Kidney (tissue), 14 donors: ENCODE measurements around the gene PARP12. TPM values are rescaled to one million over a fixed set of nuclear protein-coding genes. Genes with fewer than 3 reads are reported as not detected.

Experiments
- DNase-seq, 5 donors: peaks; one replicate each; pipeline ENCODE4 v3.0.0-alpha.2; 2013 to 2020
- FAIRE-seq: peaks from 2 replicates; lab custom pipeline; 2012; peaks lifted over from hg19 to GRCh38; lab: Jason Lieb, UNC
- H3K27ac ChIP-seq, 2 donors: one replicate each; pipeline ENCODE4 v1.7.0; 2013; ENCODE audit warnings: low read depth in 2 of 2, low read length in 2 of 2, inconsistent platforms in 1 of 2
- H3K27me3 ChIP-seq: one replicate; pipeline ENCODE4 v1.7.1; 2013; ENCODE audit warnings: low read length, inconsistent platforms; ENCODE audit not compliant: control insufficient read depth, insufficient read depth
- H3K36me3 ChIP-seq, 3 donors: one replicate each; pipeline versions ENCODE4 v1.7.0 to v1.7.1; 2013; ENCODE audit warnings: low read length in 3 of 3, control low read depth in 1 of 3, inconsistent platforms in 1 of 3; ENCODE audit not compliant: insufficient read depth in 3 of 3, control insufficient read depth in 2 of 3
- H3K4me1 ChIP-seq, 3 donors: one replicate each; pipeline versions ENCODE4 v1.7.0 to v1.7.1; 2013; ENCODE audit warnings: low read length in 3 of 3, inconsistent platforms in 1 of 3, low read depth in 1 of 3; ENCODE audit not compliant: control insufficient read depth in 2 of 3, insufficient read depth in 2 of 3
- H3K4me3 ChIP-seq, 3 donors: one replicate each; pipeline versions ENCODE4 v1.7.0 to v1.8.1; 2013; ENCODE audit warnings: low read length in 3 of 3, control low read depth in 1 of 3, inconsistent platforms in 1 of 3
- H3K9ac ChIP-seq, 3 donors: one replicate each; pipeline versions ENCODE4 v1.7.0 to v1.7.1; 2013; ENCODE audit warnings: low read length in 3 of 3, control low read depth in 1 of 3, inconsistent platforms in 1 of 3
- H3K9me3 ChIP-seq, 3 donors: one replicate each; pipeline versions ENCODE4 v1.7.0 to v1.7.1; 2013; ENCODE audit warnings: low read length in 3 of 3, control low read depth in 1 of 3, inconsistent platforms in 1 of 3; ENCODE audit not compliant: control insufficient read depth in 2 of 3, insufficient read depth in 1 of 3
- intact Hi-C: fragments of 100-400 bp; cut with DNase I; formaldehyde crosslinking; loops from one replicate; pipeline ENCODE4 v1.11.1; 2022
- polyA plus RNA-seq: library from polyadenylated mRNA; stranded (reverse); fragments of 350-450 nt; fragmentation: Illumina TruSeq; extraction: RNeasy Lipid Tissue Mini Kit (QIAGEN cat#74804); gene quantifications from one replicate; pipeline ENCODE4 v1.2.3, GENCODE V29; 2014; ENCODE audit warnings: low read depth, low replicate concordance; ENCODE audit not compliant: insufficient read depth
- total RNA-seq: library from RNA; stranded (reverse); fragmentation: NEBNext Ultra II Directional; extraction: Animal tissue kit (Norgen Biotek cat#: 25700); gene quantifications from one replicate; pipeline ENCODE4 v1.2.1, GENCODE V29; 2021
- TF ChIP-seq, protein P1 (sequence below): IDR thresholded peaks from 3 replicates; pipeline ENCODE4 v1.5.1; 2012; ENCODE audit warnings: mild to moderate bottlenecking, moderate library complexity, borderline replicate concordance; ENCODE audit not compliant: insufficient read depth; ENCODE audit errors: extremely low read depth
- donor health status: control.
- donor health status: control.
- donor health status: control.
- donor health status: control.
- donor health status: control.
- donor health status: DM: yes; HTN: yes; CAD: no.
- donor health status: Normal renal cell carcinoma (clear cell type).

PARP12 gene
- total and polyA plus RNA-seq, 2 donors from 2014 or later = 15.2 to 40.2 TPM

DNA sequence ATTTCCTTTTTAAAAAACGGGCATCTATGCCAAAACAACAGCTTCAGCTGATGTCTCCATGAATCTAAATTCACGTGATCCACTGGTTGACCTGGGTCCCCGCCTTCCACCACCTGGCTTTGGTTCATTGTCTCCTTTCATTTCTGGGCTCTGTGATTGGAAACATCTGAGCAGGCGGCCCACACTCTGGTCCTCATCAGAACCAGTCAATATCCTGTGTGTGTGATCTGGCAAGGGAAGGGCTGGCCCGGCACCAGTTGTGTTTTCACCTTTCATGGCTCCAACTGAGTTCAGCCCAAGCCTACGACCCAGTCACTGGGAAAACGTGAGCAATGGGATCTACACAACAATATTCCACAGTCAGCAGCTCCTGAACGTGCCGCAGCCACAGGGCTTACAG lies 46.2 kb downstream of the PARP12 start:
- Histone ChIP-seq H3K4me1 (no peaks in the 10 kb centered on the region), H3K4me3 (no peak overlapping the region), H3K27ac (no peak overlapping the region), H3K27me3 (no peaks in the 10 kb centered on the region), H3K36me3 (no peaks in the 10 kb centered on the region), H3K9me3 (no peaks in the 10 kb centered on the region), H3K9ac (no peak overlapping the region)
- intact Hi-C loops = no loop called here
- DNase-seq (no peak), FAIRE-seq (no peak)
- TF ChIP-seq, protein P1, sequence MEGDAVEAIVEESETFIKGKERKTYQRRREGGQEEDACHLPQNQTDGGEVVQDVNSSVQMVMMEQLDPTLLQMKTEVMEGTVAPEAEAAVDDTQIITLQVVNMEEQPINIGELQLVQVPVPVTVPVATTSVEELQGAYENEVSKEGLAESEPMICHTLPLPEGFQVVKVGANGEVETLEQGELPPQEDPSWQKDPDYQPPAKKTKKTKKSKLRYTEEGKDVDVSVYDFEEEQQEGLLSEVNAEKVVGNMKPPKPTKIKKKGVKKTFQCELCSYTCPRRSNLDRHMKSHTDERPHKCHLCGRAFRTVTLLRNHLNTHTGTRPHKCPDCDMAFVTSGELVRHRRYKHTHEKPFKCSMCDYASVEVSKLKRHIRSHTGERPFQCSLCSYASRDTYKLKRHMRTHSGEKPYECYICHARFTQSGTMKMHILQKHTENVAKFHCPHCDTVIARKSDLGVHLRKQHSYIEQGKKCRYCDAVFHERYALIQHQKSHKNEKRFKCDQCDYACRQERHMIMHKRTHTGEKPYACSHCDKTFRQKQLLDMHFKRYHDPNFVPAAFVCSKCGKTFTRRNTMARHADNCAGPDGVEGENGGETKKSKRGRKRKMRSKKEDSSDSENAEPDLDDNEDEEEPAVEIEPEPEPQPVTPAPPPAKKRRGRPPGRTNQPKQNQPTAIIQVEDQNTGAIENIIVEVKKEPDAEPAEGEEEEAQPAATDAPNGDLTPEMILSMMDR = no peak

DNA sequence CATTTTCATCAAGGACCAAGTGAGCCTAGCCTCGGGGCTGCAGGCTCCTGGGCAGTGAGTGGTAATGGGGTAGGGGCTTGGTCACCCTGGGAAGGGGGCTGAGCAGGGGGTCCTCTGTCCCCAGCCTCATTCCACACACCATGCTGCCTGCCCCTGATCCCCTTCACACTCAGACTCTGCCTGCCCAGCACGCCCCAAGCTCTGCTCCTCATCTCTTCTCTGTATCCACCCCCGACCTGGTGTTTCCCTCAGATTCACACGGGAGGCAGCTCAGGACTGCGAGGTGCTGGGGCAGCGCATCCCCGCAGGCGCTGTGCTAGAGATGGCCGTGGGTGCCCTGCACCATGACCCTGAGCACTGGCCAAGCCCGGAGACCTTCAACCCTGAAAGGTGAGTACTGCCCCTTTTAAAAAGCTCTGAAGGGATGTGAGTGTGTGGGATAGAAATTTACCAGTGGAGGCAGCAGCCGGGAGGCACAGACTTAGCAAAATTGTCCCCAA lies 47.2 kb downstream of the PARP12 start:
- Histone ChIP-seq H3K4me1 (no peaks in the 10 kb centered on the region), H3K27ac (no peak overlapping the region), H3K4me3 (no peak overlapping the region), H3K36me3 (no peaks in the 10 kb centered on the region), H3K27me3 (no peaks in the 10 kb centered on the region), H3K9me3 (no peaks in the 10 kb centered on the region), H3K9ac (no peak overlapping the region)
- DNase-seq = no peak
- FAIRE-seq = no peak
- TF ChIP-seq, protein P1 = no peak
- intact Hi-C loops = no loop called here

DNA sequence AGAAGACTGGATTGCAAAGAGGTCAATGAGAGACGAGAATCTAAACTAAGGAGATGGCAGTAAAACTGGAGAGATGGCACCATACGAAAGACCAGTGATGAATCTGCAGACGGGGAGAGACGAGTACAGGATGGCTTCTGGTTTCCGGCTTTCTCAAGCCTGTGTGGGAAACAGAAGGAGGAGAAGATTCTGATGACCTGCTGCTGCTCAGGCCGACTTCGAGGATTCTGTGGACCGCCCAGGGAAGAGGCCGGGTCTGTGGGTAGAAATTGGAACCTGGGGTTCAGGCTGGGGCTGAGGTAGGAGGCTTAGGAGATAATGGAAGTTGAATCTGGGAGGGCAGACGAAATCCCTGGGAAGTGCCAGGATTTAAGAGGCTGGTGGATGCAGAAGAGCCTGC lies 48.6 kb downstream of the PARP12 start:
- Histone ChIP-seq H3K27ac (no peak overlapping the region), H3K36me3 (no peaks in the 10 kb centered on the region), H3K27me3 (no peaks in the 10 kb centered on the region), H3K9me3 (no peaks in the 10 kb centered on the region), H3K4me3 (no peak overlapping the region), H3K9ac (no peak overlapping the region), H3K4me1 (no peaks in the 10 kb centered on the region)
- intact Hi-C loops = no loop called here
- TF ChIP-seq, protein P1 = no peak
- peak in 1 of 5 donors; percentile 10 for DNase-seq
- no peak for FAIRE-seq

DNA sequence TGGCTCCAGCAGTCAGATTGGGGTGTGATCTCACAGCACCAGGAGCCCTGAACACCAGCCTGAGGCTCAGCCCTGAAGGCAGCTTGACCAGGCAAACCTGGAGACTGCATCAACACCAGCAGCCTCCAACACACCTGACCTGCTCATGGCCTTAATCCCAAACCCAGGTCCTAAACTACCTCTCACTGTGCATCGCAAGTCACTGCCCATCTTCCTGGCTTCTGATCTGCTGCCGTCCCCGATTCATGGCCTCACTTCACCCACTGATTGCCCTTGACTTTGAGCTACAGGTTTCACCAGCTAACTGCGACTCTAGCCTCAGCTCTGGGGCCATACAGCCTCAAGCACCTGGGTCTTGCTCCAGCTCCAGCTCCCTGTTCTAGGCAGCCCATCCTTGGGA lies 49.1 kb downstream of the PARP12 start:
- DNase-seq (peak in 1 of 5 donors; percentile 11), FAIRE-seq (no peak)
- intact Hi-C loops = no loop called here
- Histone ChIP-seq H3K9me3 (no peaks in the 10 kb centered on the region), H3K36me3 (no peaks in the 10 kb centered on the region), H3K4me3 (no peak overlapping the region), H3K27me3 (no peaks in the 10 kb centered on the region), H3K9ac (no peak overlapping the region), H3K27ac (no peak overlapping the region), H3K4me1 (no peaks in the 10 kb centered on the region)
- TF ChIP-seq, protein P1 = no peak
